Caki2 (cell line): Measurements from ENCODE around the gene NXPH4. TPM values are rescaled to one million over a fixed set of nuclear protein-coding genes. Genes with fewer than 3 reads are reported as not detected.

Experiments
- total RNA-seq: library from RNA; depleted of rRNA; stranded (reverse); fragments of >200 nt; shearing (Covaris generic); gene quantifications from 2 replicates; pipeline ENCODE4 v1.2.3, GENCODE V29; 2014; ENCODE audit warnings: low replicate concordance; rRNA removed

NXPH4 gene
- total RNA-seq, 1 experiment from 2014 or later = 0.54 TPM

Other genes with a start within 250 kb of the NXPH4 start
- 2.2 and 3.1 TPM in 2 replicates for gene ZBTB39, start 210.2 kb upstream of the NXPH4 start, total RNA-seq
- not detected in 2 replicates for gene TAC3, start 200.3 kb upstream of the NXPH4 start, total RNA-seq
- gene MYO1A, start 166.7 kb upstream of the NXPH4 start, total RNA-seq = not detected in 2 replicates
- gene NEMP1, start 138.0 kb upstream of the NXPH4 start, total RNA-seq = 23.1 and 23.8 TPM in 2 replicates
- gene NAB2, start 127.7 kb upstream of the NXPH4 start, total RNA-seq = 15.1 and 35.8 TPM in 2 replicates
- 98.6 and 107 TPM in 2 replicates for gene STAT6, start 105.4 kb upstream of the NXPH4 start, total RNA-seq
- gene LRP1, start 88.3 kb upstream of the NXPH4 start, total RNA-seq = 23.5 and 28.4 TPM in 2 replicates
- not detected in 2 replicates for gene LRP1-AS, start 69.2 kb upstream of the NXPH4 start, total RNA-seq
- gene SHMT2, start 12.9 kb downstream of the NXPH4 start, total RNA-seq = 246 and 291 TPM in 2 replicates
- 0.95 TPM in 1 of 2 replicates, not detected in the other for gene STAC3, start 34.4 kb downstream of the NXPH4 start, total RNA-seq
- 22.8 and 27.5 TPM in 2 replicates for gene R3HDM2, start 214.2 kb downstream of the NXPH4 start, total RNA-seq
- not detected in 2 replicates for gene INHBC, start 218.0 kb downstream of the NXPH4 start, total RNA-seq
- gene INHBE, start 238.5 kb downstream of the NXPH4 start, total RNA-seq = not detected in 2 replicates
- gene GLI1, start 243.0 kb downstream of the NXPH4 start, total RNA-seq = 0.57 and 1.8 TPM in 2 replicates